IMR-90 (cell line): Measurements from ENCODE around the gene PCDHB6. TPM values are rescaled to one million over a fixed set of nuclear protein-coding genes. Genes with fewer than 3 reads are reported as not detected.

ENCODE experiments used
- ATAC-seq: fragments of 200-7000 bp; cut with Tn5 transposase; 2 replicates; pipeline ENCODE4 v1.9.1; 2020; ENCODE audit warnings: low read depth, mild to moderate bottlenecking, moderate library complexity
- BruUV-seq: library from RNA; stranded (reverse); fragments of 400-500 nt; replicated peaks from 2 replicates; lab custom pipeline; 2021; lab: Mats Ljungman, UMichigan
- CTCF ChIA-PET: fragments of 300-600 bp; formaldehyde crosslinking; extraction: SDS; loops from one replicate; lab custom pipeline; 2021; ENCODE audit warnings: antibody characterized with exemption; lab: Yijun Ruan, JAX
- POLR2A ChIA-PET: fragments of 300-600 bp; sonication (Branson Sonifier 250); formaldehyde crosslinking; loops from one replicate; lab custom pipeline; 2022; ENCODE audit warnings: antibody characterized with exemption; ENCODE audit not compliant: unreplicated experiment; lab: Charles Lee
- DNase-seq: peaks from one replicate; pipeline ENCODE4 v3.0.0; 2013
- H2AFZ ChIP-seq: replicated peaks from 2 replicates; pipeline ENCODE3; 2013; ENCODE audit warnings: low read length, mild to moderate bottlenecking; ENCODE audit not compliant: poor library complexity
- H2AK5ac ChIP-seq: 2 replicates; pipeline ENCODE4 v1.6.1; 2013; ENCODE audit warnings: low read depth, low read length, inconsistent platforms
- H2AK9ac ChIP-seq: replicated peaks from 2 replicates; pipeline ENCODE3; 2013; ENCODE audit warnings: mild to moderate bottlenecking, low read depth, low read length, moderate library complexity; ENCODE audit not compliant: poor library complexity
- H2BK120ac ChIP-seq: 2 replicates; pipeline ENCODE4 v1.6.1; 2013; ENCODE audit warnings: low read depth, low read length, inconsistent platforms
- H2BK15ac ChIP-seq: 3 replicates; pipeline ENCODE4 v1.6.1; 2013; ENCODE audit warnings: low read depth, low read length, inconsistent platforms
- H2BK20ac ChIP-seq: 2 replicates; pipeline ENCODE4 v1.6.1; 2013; ENCODE audit warnings: low read depth, mild to moderate bottlenecking, inconsistent platforms, low read length, moderate library complexity
- H2BK5ac ChIP-seq: 2 replicates; pipeline ENCODE4 v1.6.1; 2013; ENCODE audit warnings: mild to moderate bottlenecking, low read depth, low read length, inconsistent platforms; ENCODE audit not compliant: poor library complexity, severe bottlenecking
- H3K14ac ChIP-seq: replicated peaks from 2 replicates; pipeline ENCODE4 v1.6.1; 2013; ENCODE audit warnings: low read depth, low read length, inconsistent platforms
- H3K18ac ChIP-seq: 2 replicates; pipeline ENCODE4 v1.6.1; 2013; ENCODE audit warnings: low read depth, low read length, control low read depth
- H3K23ac ChIP-seq: 2 replicates; pipeline ENCODE4 v1.6.1; 2013; ENCODE audit warnings: low read depth, low read length, inconsistent platforms
- H3K27ac ChIP-seq: 2 replicates; pipeline ENCODE4 v1.5.1; 2013; ENCODE audit warnings: mild to moderate bottlenecking, control low read depth, low read length; ENCODE audit not compliant: insufficient read depth
- H3K27me3 ChIP-seq: 2 replicates; pipeline ENCODE4 v1.6.1; 2013; ENCODE audit warnings: low read length; ENCODE audit not compliant: control insufficient read depth, insufficient read depth
- H3K36me3 ChIP-seq: 2 replicates; pipeline ENCODE4 v1.6.1; 2013; ENCODE audit warnings: low read length, mixed read lengths; ENCODE audit not compliant: control insufficient read depth, insufficient read depth
- H3K4ac ChIP-seq: 2 replicates; pipeline ENCODE4 v1.6.1; 2013; ENCODE audit warnings: low read depth, low read length, inconsistent platforms
- H3K4me1 ChIP-seq: 2 replicates; pipeline ENCODE4 v1.6.1; 2013; ENCODE audit warnings: low read length, mixed read lengths; ENCODE audit not compliant: control insufficient read depth, insufficient read depth
- H3K4me2 ChIP-seq: 2 replicates; pipeline ENCODE4 v1.6.1; 2013; ENCODE audit warnings: low read depth, mild to moderate bottlenecking, control low read depth, low read length, moderate library complexity
- H3K4me3 ChIP-seq: 2 replicates; pipeline ENCODE4 v1.5.1; 2013; ENCODE audit warnings: low read depth, mild to moderate bottlenecking, control low read depth, low read length, moderate library complexity; ENCODE audit not compliant: insufficient read depth
- H3K56ac ChIP-seq: 2 replicates; pipeline ENCODE4 v1.6.1; 2013; ENCODE audit warnings: low read length, inconsistent platforms; ENCODE audit not compliant: insufficient read depth; ENCODE audit errors: extremely low read depth
- H3K79me1 ChIP-seq, 2 experiments: 2 replicates each; pipeline ENCODE4 v1.6.1; 2013; ENCODE audit warnings: low read length in 2 of 2, inconsistent platforms in 1 of 2, low read depth in 1 of 2
- H3K9ac ChIP-seq: 2 replicates; pipeline ENCODE4 v1.6.1; 2013; ENCODE audit warnings: low read depth, low read length, control low read depth
- H3K9me1 ChIP-seq: 2 replicates; pipeline ENCODE4 v1.6.1; 2013; ENCODE audit warnings: low read length, inconsistent platforms; ENCODE audit not compliant: insufficient read depth
- H3K9me3 ChIP-seq: 2 replicates; pipeline ENCODE4 v1.6.1; 2013; ENCODE audit warnings: low read length; ENCODE audit not compliant: control insufficient read depth, insufficient read depth
- H4K20me1 ChIP-seq: 2 replicates; pipeline ENCODE4 v1.6.1; 2013; ENCODE audit warnings: low read length, inconsistent platforms; ENCODE audit not compliant: insufficient read depth
- H4K5ac ChIP-seq: 2 replicates; pipeline ENCODE4 v1.6.1; 2013; ENCODE audit warnings: mild to moderate bottlenecking, low read depth, low read length, control low read depth
- H4K8ac ChIP-seq, 2 experiments: 2 replicates each; pipeline ENCODE4 v1.6.1; 2013; ENCODE audit warnings: low read depth in 2 of 2, low read length in 2 of 2, control low read depth in 1 of 2, inconsistent platforms in 1 of 2
- H4K91ac ChIP-seq: 2 replicates; pipeline ENCODE4 v1.6.1; 2013; ENCODE audit warnings: low read depth, low read length, inconsistent platforms; ENCODE audit not compliant: insufficient read depth
- BHLHE40 ChIP-seq: fragments of 150-350 bp; IDR thresholded peaks from 2 replicates; pipeline ENCODE4 v1.6.1; 2016; ENCODE audit warnings: mild to moderate bottlenecking, low read depth, low read length
- CEBPB ChIP-seq: IDR thresholded peaks from 2 replicates; pipeline ENCODE4 v1.6.1; 2012; ENCODE audit warnings: low read depth, low read length, improper control_type of control experiment
- CHD1 ChIP-seq: IDR thresholded peaks from 2 replicates; pipeline ENCODE4 v1.6.1; 2012; ENCODE audit warnings: low read depth, low read length, improper control_type of control experiment
- FOS ChIP-seq: fragments of 150-350 bp; IDR thresholded peaks from 2 replicates; pipeline ENCODE4 v1.6.1; 2016; ENCODE audit warnings: low read depth, low read length
- MAFK ChIP-seq: IDR thresholded peaks from 2 replicates; pipeline ENCODE4 v1.6.1; 2012; ENCODE audit warnings: low read depth, low read length, improper control_type of control experiment
- MAZ ChIP-seq: IDR thresholded peaks from 2 replicates; pipeline ENCODE4 v1.6.1; 2012; ENCODE audit warnings: low read depth, mild to moderate bottlenecking, low read length, improper control_type of control experiment, moderate library complexity, borderline replicate concordance
- MXI1 ChIP-seq: IDR thresholded peaks from 2 replicates; pipeline ENCODE4 v1.6.1; 2012; ENCODE audit warnings: low read depth, mild to moderate bottlenecking, low read length, moderate library complexity, borderline replicate concordance
- POLR2A ChIP-seq: IDR thresholded peaks from 2 replicates; pipeline ENCODE4 v1.6.1; 2012; ENCODE audit warnings: mild to moderate bottlenecking, low read depth, low read length
- RAD21 ChIP-seq: IDR thresholded peaks from 2 replicates; pipeline ENCODE4 v1.6.1; 2012; ENCODE audit warnings: low read length, improper control_type of control experiment
- RCOR1 ChIP-seq: IDR thresholded peaks from 2 replicates; pipeline ENCODE4 v1.6.1; 2012; ENCODE audit warnings: mild to moderate bottlenecking, low read length, improper control_type of control experiment; ENCODE audit not compliant: insufficient replicate concordance
- RFX5 ChIP-seq: IDR thresholded peaks from 2 replicates; pipeline ENCODE4 v1.8.0; 2012; ENCODE audit warnings: low read depth, mild to moderate bottlenecking, low read length, moderate library complexity
- SMC3 ChIP-seq: fragments of 150-350 bp; IDR thresholded peaks from 2 replicates; pipeline ENCODE4 v1.6.1; 2016; ENCODE audit warnings: low read depth, mild to moderate bottlenecking, antibody characterized with exemption, low read length, moderate library complexity
- WGBS, 2 experiments: methylation state at CpG; one replicate each; pipeline versions ENCODE4 v1.1.5 to v1.1.7; 2013; ENCODE audit warnings: missing lambda C conversion rate in 2 of 2; ENCODE audit not compliant: insufficient read length in 1 of 2; ENCODE audit errors: extremely low coverage in 2 of 2; 5-methylcytosine and 5-hydroxymethylcytosine counted together
- dilution Hi-C: fragments of 300-500 bp; cut with HindIII; formaldehyde crosslinking; loops from one replicate; pipeline ENCODE4 v1.14.3; 2018; ENCODE audit warnings: low sequenced_read_pairs; ENCODE audit not compliant: unreplicated experiment
- in situ Hi-C: fragments of 300-500 bp; cut with MboI; formaldehyde crosslinking; loops from 3 replicates; pipeline ENCODE4 v1.14.3; 2019; ENCODE audit warnings: low sequenced_read_pairs, inconsistent platforms, mixed read lengths
- intact Hi-C: fragments of 100-400 bp; cut with micrococcal nuclease; formaldehyde crosslinking; loops from 2 replicates; pipeline ENCODE4 v1.10.0; 2022
- polyA plus RNA-seq, 3 experiments: library from polyadenylated mRNA; depleted of rRNA; stranded (reverse); fragments of >200 nt; gene quantifications; 2 replicates each; pipeline ENCODE4 v1.2.3, GENCODE V29; 2012; ENCODE audit warnings: low replicate concordance in 1 of 3
- total RNA-seq: library from RNA; depleted of rRNA; stranded (reverse); fragments of >200 nt; gene quantifications from 2 replicates; pipeline ENCODE4 v1.2.3, GENCODE V29; 2012
- TF ChIP-seq, protein P1 (sequence below): conservative IDR thresholded peaks from 2 replicates; pipeline ENCODE4 v1.5.1; 2012; ENCODE audit warnings: mild to moderate bottlenecking, low read depth, low read length, improper control_type of control experiment
- TF ChIP-seq, protein P2 (sequence below): fragments of 150-350 bp; IDR thresholded peaks from 2 replicates; pipeline ENCODE4 v1.6.1; 2017; ENCODE audit warnings: mild to moderate bottlenecking, antibody characterized with exemption, low read length, low read depth

PCDHB6 gene
- total and polyA plus RNA-seq, 2 of the 4 experiments (the other 2 are of a cell fraction) = under 0.01 to 0.07 TPM

DNA sequence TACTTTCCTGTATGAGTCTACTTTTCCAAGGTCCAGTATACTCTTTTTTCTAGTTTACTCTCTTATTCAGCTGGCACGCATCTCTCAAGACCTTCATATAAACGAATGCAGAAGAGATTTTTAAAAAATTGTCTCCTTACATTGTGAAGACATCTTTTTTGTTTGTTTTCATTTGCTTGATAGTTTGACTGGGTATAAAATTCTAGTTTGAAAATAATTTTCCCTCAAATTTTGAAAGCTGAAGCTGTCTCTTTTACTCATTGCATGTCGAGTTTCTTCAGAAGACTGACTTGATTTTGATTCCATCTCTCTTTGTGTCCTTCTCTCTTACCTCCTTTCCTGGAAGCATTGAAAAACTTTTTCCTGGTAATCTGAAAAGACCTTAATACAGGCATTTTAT, 46.5 kb downstream of the PCDHB6 start:
- no peaks in the 10 kb centered on the region for H3K9me1 ChIP-seq
- WGBS, 2 experiments = no CpG with 5 or more reads among the region's 3 CpGs
- H3K23ac ChIP-seq = no peak overlapping the region
- no peak overlapping the region for H4K5ac ChIP-seq
- no peaks in the 10 kb centered on the region for H3K27me3 ChIP-seq
- no peak overlapping the region for H2BK15ac ChIP-seq
- no peak overlapping the region for H3K4ac ChIP-seq
- H2BK20ac ChIP-seq = no peak overlapping the region
- no peaks in the 10 kb centered on the region for H4K20me1 ChIP-seq
- H2BK120ac ChIP-seq = no peak overlapping the region
- intact Hi-C loops (no loop called here), dilution Hi-C loops (no loop called here), in situ Hi-C loops (no loop called here)
- no peak overlapping the region for H2AK5ac ChIP-seq
- ChIA-PET POLR2A (no interaction called here), CTCF (no interaction called here)
- no peak overlapping the region for H3K27ac ChIP-seq
- H3K79me1 ChIP-seq = no peaks in the 10 kb centered on the region
- no peak overlapping the region for H2AK9ac ChIP-seq
- no peak overlapping the region for H4K8ac ChIP-seq
- no peak overlapping the region for H2BK5ac ChIP-seq
- no peak overlapping the region for H4K91ac ChIP-seq
- ATAC-seq = no peak
- H3K9me3 ChIP-seq = peaks cover 14% of the 10 kb centered on the region
- no peak overlapping the region for H3K18ac ChIP-seq
- no peak for DNase-seq
- no peak overlapping the region for H3K9ac ChIP-seq
- BruUV-seq = no TSS peak
- TF ChIP-seq, protein P1, sequence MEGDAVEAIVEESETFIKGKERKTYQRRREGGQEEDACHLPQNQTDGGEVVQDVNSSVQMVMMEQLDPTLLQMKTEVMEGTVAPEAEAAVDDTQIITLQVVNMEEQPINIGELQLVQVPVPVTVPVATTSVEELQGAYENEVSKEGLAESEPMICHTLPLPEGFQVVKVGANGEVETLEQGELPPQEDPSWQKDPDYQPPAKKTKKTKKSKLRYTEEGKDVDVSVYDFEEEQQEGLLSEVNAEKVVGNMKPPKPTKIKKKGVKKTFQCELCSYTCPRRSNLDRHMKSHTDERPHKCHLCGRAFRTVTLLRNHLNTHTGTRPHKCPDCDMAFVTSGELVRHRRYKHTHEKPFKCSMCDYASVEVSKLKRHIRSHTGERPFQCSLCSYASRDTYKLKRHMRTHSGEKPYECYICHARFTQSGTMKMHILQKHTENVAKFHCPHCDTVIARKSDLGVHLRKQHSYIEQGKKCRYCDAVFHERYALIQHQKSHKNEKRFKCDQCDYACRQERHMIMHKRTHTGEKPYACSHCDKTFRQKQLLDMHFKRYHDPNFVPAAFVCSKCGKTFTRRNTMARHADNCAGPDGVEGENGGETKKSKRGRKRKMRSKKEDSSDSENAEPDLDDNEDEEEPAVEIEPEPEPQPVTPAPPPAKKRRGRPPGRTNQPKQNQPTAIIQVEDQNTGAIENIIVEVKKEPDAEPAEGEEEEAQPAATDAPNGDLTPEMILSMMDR = no peak
- no peak for TF ChIP-seq BHLHE40
- no peak for TF ChIP-seq CHD1
- TF ChIP-seq MXI1 = no peak
- TF ChIP-seq MAFK = no peak
- TF ChIP-seq RCOR1 = no peak
- TF ChIP-seq CEBPB = no peak
- TF ChIP-seq MAZ = no peak
- TF ChIP-seq SMC3 = no peak
- TF ChIP-seq RFX5 = no peak
- no peak for TF ChIP-seq RAD21
- no peak for TF ChIP-seq POLR2A
- TF ChIP-seq FOS = no peak
- TF ChIP-seq, protein P2, sequence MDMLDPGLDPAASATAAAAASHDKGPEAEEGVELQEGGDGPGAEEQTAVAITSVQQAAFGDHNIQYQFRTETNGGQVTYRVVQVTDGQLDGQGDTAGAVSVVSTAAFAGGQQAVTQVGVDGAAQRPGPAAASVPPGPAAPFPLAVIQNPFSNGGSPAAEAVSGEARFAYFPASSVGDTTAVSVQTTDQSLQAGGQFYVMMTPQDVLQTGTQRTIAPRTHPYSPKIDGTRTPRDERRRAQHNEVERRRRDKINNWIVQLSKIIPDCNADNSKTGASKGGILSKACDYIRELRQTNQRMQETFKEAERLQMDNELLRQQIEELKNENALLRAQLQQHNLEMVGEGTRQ = no peak
- no peak overlapping the region for H2AFZ ChIP-seq
- H3K36me3 ChIP-seq = no peaks in the 10 kb centered on the region
- H3K4me3 ChIP-seq = no peak overlapping the region
- no peak overlapping the region for H3K14ac ChIP-seq
- no peaks in the 10 kb centered on the region for H3K4me1 ChIP-seq
- no peak overlapping the region for H3K56ac ChIP-seq
- H3K4me2 ChIP-seq = no peak overlapping the region
